Lower leg skin (tissue), 3 donors: ENCODE measurements around the gene STX18.

ENCODE experiments used
- CTCF ChIP-seq, 3 donors: fragments of 450-650 bp; IDR thresholded peaks; one replicate each; pipeline ENCODE4 v1.5.1; 2016; ENCODE audit warnings: antibody characterized with exemption in 3 of 3, mild to moderate bottlenecking in 3 of 3, moderate library complexity in 2 of 3
- POLR2A ChIP-seq, 2 donors: fragments of 450-650 bp; IDR thresholded peaks; one replicate each; pipeline ENCODE4 v1.6.1; 2016 to 2017; ENCODE audit warnings: antibody characterized with exemption in 2 of 2, mild to moderate bottlenecking in 1 of 2, moderate library complexity in 1 of 2

DNA sequence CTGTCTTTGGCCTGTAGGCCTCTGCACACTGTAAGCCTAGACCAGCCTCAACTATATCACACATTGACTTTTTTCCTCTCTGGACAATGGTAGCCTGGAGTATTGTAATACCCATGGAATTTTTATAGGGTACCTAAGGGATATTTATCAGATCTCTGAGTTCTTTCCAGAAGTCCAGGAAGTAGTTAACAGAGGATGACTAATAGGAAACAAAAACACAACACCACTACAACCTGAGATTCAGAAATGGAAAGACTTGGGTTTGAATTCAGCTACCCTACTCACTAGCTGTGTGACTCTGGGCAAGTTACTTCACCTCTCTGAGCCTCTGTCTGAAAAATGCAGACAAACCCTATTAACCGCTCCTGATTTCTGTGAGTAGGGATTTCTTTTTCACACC lies 7.7 kb upstream of the STX18 start:
- TF ChIP-seq CTCF (IDR thresholded peaks at IDR 0.05): no peak
- no peak for TF ChIP-seq POLR2A (IDR thresholded peaks at IDR 0.05)
